Fibroblast of skin of left quadriceps (primary cell): Measurements from ENCODE around the gene CENPV.
"Not testable (repeated sequence)": the region's sequence is repeated elsewhere in the genome, so short reads cannot be mapped to it uniquely, and the experiment has no call there.

Source experiments
- DNase-seq, 2 experiments: peaks; one replicate each; pipeline ENCODE4 v3.0.0-alpha.2; 2013; ENCODE audit warnings: low read depth in 2 of 2

CENPV gene

GRCh38 chr17:16353317-16354174, at the start of gene CENPV:
Gene CENPV, minus strand, starts transcription at chr17:16353469. Its CDS starts 33 bp downstream, at chr17:16353436.
- no peak for DNase-seq

- DNase-seq, result no peak
Observed at GRCh38 chr17:16398270-16399267, 45.3 kb upstream of the CENPV start.

- DNase-seq, result not testable (repeated sequence)
Observed at GRCh38 chr17:16396693-16397092, 43.4 kb upstream of the CENPV start.

- DNase-seq, result not testable (repeated sequence)
Observed at GRCh38 chr17:16395887-16396286, 42.6 kb upstream of the CENPV start.

GRCh38 chr17:16392491-16392890, 39.2 kb upstream of the CENPV start:
- DNase-seq, result not testable (repeated sequence)

GRCh38 chr17:16391451-16391850, 38.2 kb upstream of the CENPV start:
- DNase-seq, result no peak

GRCh38 chr17:16386126-16386507, 32.8 kb upstream of the CENPV start:
- DNase-seq, result not testable (repeated sequence)

GRCh38 chr17:16384557-16384956, 31.3 kb upstream of the CENPV start:
- DNase-seq, result no peak

- no peak for DNase-seq
Observed at GRCh38 chr17:16383772-16384287, 30.6 kb upstream of the CENPV start.

GRCh38 chr17:16383216-16383615, 29.9 kb upstream of the CENPV start:
- no peak for DNase-seq

- DNase-seq, result no peak
Observed at GRCh38 chr17:16381496-16381820, 28.2 kb upstream of the CENPV start.

GRCh38 chr17:16380640-16381495, 27.6 kb upstream of the CENPV start, which contains the start of gene UBB:
Gene UBB, plus strand, starts transcription at chr17:16381091. Its CDS starts 817 bp downstream, at chr17:16381908.
- peak; percentile 96 to 97 for DNase-seq

- DNase-seq, result no peak
Observed at GRCh38 chr17:16379654-16380053, 26.4 kb upstream of the CENPV start.

- no peak for DNase-seq
Observed at GRCh38 chr17:16378636-16379282, 25.5 kb upstream of the CENPV start.

GRCh38 chr17:16377941-16378341, 24.7 kb upstream of the CENPV start:
- no peak for DNase-seq

GRCh38 chr17:16374146-16374938, 21.1 kb upstream of the CENPV start:
- no peak for DNase-seq

GRCh38 chr17:16371742-16372141, 18.5 kb upstream of the CENPV start:
- peak; percentile 61 to 66 for DNase-seq

GRCh38 chr17:16364625-16365024, 11.4 kb upstream of the CENPV start:
- DNase-seq, result no peak

GRCh38 chr17:16363749-16364536, 10.7 kb upstream of the CENPV start:
- no peak for DNase-seq
